GM23248 (cell line): Measurements from ENCODE around the gene CLCN7. TPM values are rescaled to one million over a fixed set of nuclear protein-coding genes. Genes with fewer than 3 reads are reported as not detected.

Experiments used
- DNase-seq: peaks from one replicate; pipeline ENCODE4 v3.0.0-alpha.2; 2015
- H2AFZ ChIP-seq: fragments of 200-600 bp; sonication (generic); 2 replicates; pipeline ENCODE4 v1.6.1; 2016; ENCODE audit warnings: antibody characterized with exemption
- H3F3A ChIP-seq: fragments of 200-600 bp; sonication (generic); 2 replicates; pipeline ENCODE4 v1.6.1; 2016; ENCODE audit warnings: mild to moderate bottlenecking, antibody characterized with exemption, mixed run types; ENCODE audit not compliant: insufficient read depth
- H3K27ac ChIP-seq: fragments of 200-600 bp; sonication (generic); 2 replicates; pipeline ENCODE4 v1.5.1; 2016; ENCODE audit warnings: mild to moderate bottlenecking
- H3K27me3 ChIP-seq: fragments of 200-600 bp; sonication (generic); replicated peaks from 2 replicates; pipeline ENCODE4 v1.6.1; 2016; ENCODE audit warnings: mild to moderate bottlenecking; ENCODE audit not compliant: insufficient read depth
- H3K36me3 ChIP-seq: fragments of 200-600 bp; sonication (generic); 2 replicates; pipeline ENCODE4 v1.6.1; 2016; ENCODE audit warnings: low read depth, mild to moderate bottlenecking
- H3K4me1 ChIP-seq: fragments of 200-600 bp; sonication (generic); 2 replicates; pipeline ENCODE4 v1.6.1; 2016; ENCODE audit warnings: mild to moderate bottlenecking; ENCODE audit not compliant: insufficient read depth
- H3K4me2 ChIP-seq: fragments of 200-600 bp; sonication (generic); one replicate; pipeline ENCODE4 v1.6.1; 2016; ENCODE audit warnings: mild to moderate bottlenecking; ENCODE audit not compliant: unreplicated experiment
- H3K4me3 ChIP-seq: fragments of 200-600 bp; sonication (generic); 2 replicates; pipeline ENCODE4 v1.5.1; 2016; ENCODE audit warnings: mild to moderate bottlenecking
- H3K79me2 ChIP-seq: fragments of 200-600 bp; sonication (generic); 2 replicates; pipeline ENCODE4 v1.6.1; 2016; ENCODE audit warnings: mild to moderate bottlenecking; ENCODE audit not compliant: insufficient read depth
- H3K9ac ChIP-seq: fragments of 200-600 bp; sonication (generic); 2 replicates; pipeline ENCODE4 v1.6.1; 2016; ENCODE audit warnings: mild to moderate bottlenecking
- H3K9me2 ChIP-seq: fragments of 200-600 bp; sonication (generic); 2 replicates; pipeline ENCODE4 v1.6.1; 2016; ENCODE audit warnings: mixed run types, mild to moderate bottlenecking, moderate library complexity; ENCODE audit not compliant: insufficient read depth
- H3K9me3 ChIP-seq: fragments of 200-600 bp; sonication (generic); one replicate; pipeline ENCODE4 v1.6.1; 2017; ENCODE audit warnings: low read depth
- H4K20me1 ChIP-seq: fragments of 200-600 bp; sonication (generic); 2 replicates; pipeline ENCODE4 v1.6.0; 2016; ENCODE audit not compliant: insufficient read depth
- EZH2 ChIP-seq: fragments of 200-600 bp; sonication (generic); IDR thresholded peaks from 2 replicates; pipeline ENCODE4 v1.6.1; 2018; ENCODE audit warnings: antibody characterized with exemption, mild to moderate bottlenecking; ENCODE audit not compliant: insufficient read depth, poor library complexity, severe bottlenecking
- EZH2phosphoT487 ChIP-seq: fragments of 200-600 bp; sonication (generic); IDR thresholded peaks from 2 replicates; pipeline ENCODE4 v1.6.1; 2018; ENCODE audit warnings: antibody characterized with exemption, moderate library complexity, mild to moderate bottlenecking, low read depth; ENCODE audit not compliant: insufficient read depth
- WGBS, 2 experiments: methylation state at CpG; one replicate each; pipeline ENCODE4 v1.1.6; 2015 to 2017; ENCODE audit warnings: low lambda C conversion rate in 2 of 2, low coverage in 1 of 2; ENCODE audit errors: missing lambda C conversion rate in 2 of 2; 5-methylcytosine and 5-hydroxymethylcytosine counted together
- in situ Hi-C: fragments of 300-500 bp; cut with MboI; formaldehyde crosslinking; loops from 2 replicates; pipeline ENCODE4 v1.15.0; 2020
- polyA plus RNA-seq: library from polyadenylated mRNA; unstranded; fragments of >200 nt; fragmentation: Nextera tagmentation; extraction: Ambion mirVana; gene quantifications from 2 replicates; pipeline ENCODE4 v1.2.1, GENCODE V29; 2016
- total RNA-seq: library from RNA; depleted of rRNA; stranded (reverse); fragments of >200 nt; shearing (Covaris generic); gene quantifications from 2 replicates; pipeline ENCODE4 v1.2.3, GENCODE V29; 2014

CLCN7 gene
- total and polyA plus RNA-seq, 2 experiments from 2014 or later, result 33.6 to 39.3 TPM

- TF ChIP-seq EZH2phosphoT487 (no peak), EZH2 (no peak)
These were observed 6.4 kb downstream of the CLCN7 start for GRCh38 chr16:1468426-1468810.

GRCh38 chr16:1466968-1467521 lies 7.8 kb downstream of the CLCN7 start:
- Histone ChIP-seq H2AFZ (no peak overlapping the region), H3K27me3 (no peaks in the 10 kb centered on the region), H3K79me2 (peaks cover 51% of the 10 kb centered on the region), H3K27ac (no peak overlapping the region), H3K9me2 (no peaks in the 10 kb centered on the region), H3K4me1 (peaks cover 8% of the 10 kb centered on the region), H3K4me2 (no peak overlapping the region), H3K9me3 (no peaks in the 10 kb centered on the region), H3K36me3 (no peaks in the 10 kb centered on the region), H3F3A (no peaks in the 10 kb centered on the region), H3K9ac (no peak overlapping the region), H3K4me3 (no peak overlapping the region), H4K20me1 (no peaks in the 10 kb centered on the region)
- no peak for TF ChIP-seq EZH2phosphoT487
- no peak for TF ChIP-seq EZH2
- 84 to 90% methylated on average over 14 of the region's 14 CpGs for WGBS, 2 experiments
- in situ Hi-C loops, result no loop called here
- DNase-seq, result no peak

More at GRCh38 chr16:1468426-1468810, 6.4 kb downstream of the CLCN7 start:
- Histone ChIP-seq H3K9ac (no peak overlapping the region), H3K9me3 (no peaks in the 10 kb centered on the region), H3K79me2 (peaks cover 65% of the 10 kb centered on the region), H3K36me3 (no peaks in the 10 kb centered on the region), H3K4me3 (no peak overlapping the region), H3F3A (no peaks in the 10 kb centered on the region), H3K4me1 (peaks cover 14% of the 10 kb centered on the region), H3K9me2 (no peaks in the 10 kb centered on the region), H2AFZ (no peak overlapping the region), H3K27me3 (no peaks in the 10 kb centered on the region), H3K4me2 (no peak overlapping the region), H4K20me1 (no peaks in the 10 kb centered on the region), H3K27ac (no peak overlapping the region)
- in situ Hi-C loops, result no loop called here
- no peak for DNase-seq
- WGBS, 2 experiments, result 76 to 80% methylated on average over 22 of the region's 22 CpGs

GRCh38 chr16:1466054-1466453 lies 8.8 kb downstream of the CLCN7 start:
- WGBS, 2 experiments, result 92 to 93% methylated on average over 12 to 24 of the region's 24 CpGs
- H3K27me3 ChIP-seq, result no peaks in the 10 kb centered on the region
- in situ Hi-C loops, result no loop called here

GRCh38 chr16:1465567-1465915 lies 9.3 kb downstream of the CLCN7 start:
- in situ Hi-C loops, result no loop called here
- Histone ChIP-seq H3K4me3 (no peak overlapping the region), H4K20me1 (no peaks in the 10 kb centered on the region), H3K79me2 (peaks cover 36% of the 10 kb centered on the region), H3K9me3 (no peaks in the 10 kb centered on the region), H3K27ac (no peak overlapping the region), H3F3A (no peaks in the 10 kb centered on the region), H3K9me2 (no peaks in the 10 kb centered on the region), H3K36me3 (no peaks in the 10 kb centered on the region), H3K27me3 (no peaks in the 10 kb centered on the region), H2AFZ (no peak overlapping the region), H3K4me1 (peaks cover under 1% of the 10 kb centered on the region; the same call in 1 of the 2 replicates), H3K4me2 (no peak overlapping the region), H3K9ac (no peak overlapping the region)
- no peak for DNase-seq
- TF ChIP-seq EZH2phosphoT487 (no peak), EZH2 (no peak)
- 91 to 94% methylated on average over 13 of the region's 13 CpGs for WGBS, 2 experiments

More at GRCh38 chr16:1466054-1466453, 8.8 kb downstream of the CLCN7 start:
- no peak for DNase-seq
- Histone ChIP-seq H3K79me2 (peaks cover 41% of the 10 kb centered on the region), H3F3A (no peaks in the 10 kb centered on the region), H3K9ac (no peak overlapping the region), H3K9me3 (no peaks in the 10 kb centered on the region), H2AFZ (no peak overlapping the region), H4K20me1 (no peaks in the 10 kb centered on the region), H3K27ac (no peak overlapping the region), H3K9me2 (no peaks in the 10 kb centered on the region), H3K4me3 (no peak overlapping the region), H3K4me2 (no peak overlapping the region), H3K4me1 (peaks cover 5% of the 10 kb centered on the region), H3K36me3 (no peaks in the 10 kb centered on the region)
- TF ChIP-seq EZH2 (no peak), EZH2phosphoT487 (no peak)

- Histone ChIP-seq H3F3A (no peaks in the 10 kb centered on the region), H3K36me3 (no peaks in the 10 kb centered on the region), H3K4me2 (no peak overlapping the region), H3K79me2 (peaks cover 31% of the 10 kb centered on the region), H3K4me3 (no peak overlapping the region), H2AFZ (no peak overlapping the region), H3K9ac (no peak overlapping the region), H4K20me1 (no peaks in the 10 kb centered on the region), H3K9me3 (no peaks in the 10 kb centered on the region), H3K4me1 (no peaks in the 10 kb centered on the region), H3K27ac (no peak overlapping the region), H3K27me3 (no peaks in the 10 kb centered on the region), H3K9me2 (no peaks in the 10 kb centered on the region)
- TF ChIP-seq EZH2phosphoT487, result no peak
- TF ChIP-seq EZH2, result no peak
- WGBS, 2 experiments, result 91% methylated on average over 32 to 33 of the region's 33 CpGs
- no peak for DNase-seq
- in situ Hi-C loops, result no loop called here
These were observed 9.8 kb downstream of the CLCN7 start for GRCh38 chr16:1464894-1465566.
